Endodermal cell (in vitro differentiated cells): Measurements from ENCODE around the gene GSTA4. TPM values are rescaled to one million over a fixed set of nuclear protein-coding genes. Genes with fewer than 3 reads are reported as not detected.
A peak's percentile ranks its signal among the peaks of the same experiment; 100 is the strongest.
"Not testable (repeated sequence)": the region's sequence is repeated elsewhere in the genome, so short reads cannot be mapped to it uniquely, and the experiment has no call there.

Source experiments
- DNase-seq: peaks from one replicate; pipeline ENCODE4 v3.0.0-alpha.2; 2017
- H3K27ac ChIP-seq: 2 replicates; pipeline ENCODE4 v1.5.1; 2013; ENCODE audit warnings: mild to moderate bottlenecking, low read depth, low read length, moderate library complexity
- H3K27me3 ChIP-seq: 2 replicates; pipeline ENCODE4 v1.6.1; 2013; ENCODE audit warnings: mild to moderate bottlenecking, low read length, moderate library complexity; ENCODE audit not compliant: insufficient read depth, control insufficient read depth, poor library complexity, severe bottlenecking
- H3K36me3 ChIP-seq: 2 replicates; pipeline ENCODE4 v1.7.0; 2013; ENCODE audit warnings: mild to moderate bottlenecking, low read length, moderate library complexity; ENCODE audit not compliant: control insufficient read depth, insufficient read depth
- H3K4me1 ChIP-seq: one replicate; pipeline ENCODE4 v1.7.0; 2013; ENCODE audit warnings: low read length; ENCODE audit not compliant: control insufficient read depth, insufficient read depth
- H3K4me3 ChIP-seq: 2 replicates; pipeline ENCODE4 v1.5.1; 2013; ENCODE audit warnings: mild to moderate bottlenecking, low read length, moderate library complexity
- H3K9ac ChIP-seq: 2 replicates; pipeline ENCODE4 v1.6.1; 2013; ENCODE audit warnings: mild to moderate bottlenecking, low read length, moderate library complexity; ENCODE audit not compliant: poor library complexity, severe bottlenecking; ENCODE audit errors: extremely low read depth
- H3K9me3 ChIP-seq: 2 replicates; pipeline ENCODE4 v1.6.1; 2013; ENCODE audit warnings: mild to moderate bottlenecking, low read length, moderate library complexity; ENCODE audit not compliant: control insufficient read depth
- H3K27ac Mint-ChIP-seq: 2 replicates; pipeline ENCODE4 v1.8.0; 2020; ENCODE audit warnings: mixed read lengths
- H3K27me3 Mint-ChIP-seq: 2 replicates; pipeline ENCODE4 v1.8.0; 2021; ENCODE audit warnings: mild to moderate bottlenecking, mixed read lengths; ENCODE audit not compliant: insufficient read depth
- H3K36me3 Mint-ChIP-seq: 2 replicates; pipeline ENCODE4 v1.8.0; 2020; ENCODE audit warnings: low read depth, mixed read lengths
- H3K4me1 Mint-ChIP-seq: 2 replicates; pipeline ENCODE4 v1.8.0; 2020; ENCODE audit warnings: mixed read lengths
- H3K4me3 Mint-ChIP-seq: 2 replicates; pipeline ENCODE4 v1.8.0; 2020; ENCODE audit warnings: mild to moderate bottlenecking, moderate library complexity, mixed read lengths
- H3K9me3 Mint-ChIP-seq: 2 replicates; pipeline ENCODE4 v1.8.0; 2020; ENCODE audit warnings: mild to moderate bottlenecking, mixed read lengths
- CTCF ChIP-seq: fragments of 200-600 bp; sonication (generic); conservative IDR thresholded peaks from 2 replicates; pipeline ENCODE4 v1.5.0; 2021; ENCODE audit warnings: antibody characterized with exemption, mild to moderate bottlenecking
- WGBS, 2 experiments: methylation state at CpG; one replicate each; pipeline versions ENCODE4 v1.1.5 to v1.1.7; 2013; ENCODE audit warnings: missing lambda C conversion rate in 2 of 2, mixed read lengths in 1 of 2; ENCODE audit not compliant: insufficient coverage in 1 of 2, insufficient read length in 1 of 2; 5-methylcytosine and 5-hydroxymethylcytosine counted together
- total RNA-seq, 2 donors: library from RNA; stranded (reverse); fragmentation: NEBNext Ultra II Directional in 1 of 2; extraction: Animal tissue kit (Norgen Biotek cat#: 25700) in 1 of 2; gene quantifications; 2 replicates in 1 of 2; 3 replicates in 1 of 2; pipeline ENCODE4 v1.2.1, GENCODE V29; 2021

GSTA4 gene
- total RNA-seq, 2 donors from 2014 or later = 22.0 to 36.1 TPM

- Histone ChIP-seq H3K4me1 (no peaks in the 10 kb centered on the region), H3K27ac (no peak overlapping the region), H3K27me3 (no peaks in the 10 kb centered on the region), H3K9ac (no peak overlapping the region), H3K9me3 (no peaks in the 10 kb centered on the region), H3K36me3 (no peaks in the 10 kb centered on the region), H3K4me3 (no peak overlapping the region)
- Mint-ChIP-seq H3K4me1 (peaks cover 17% of the 10 kb centered on the region), H3K36me3 (no peaks in the 10 kb centered on the region), H3K9me3 (no peaks in the 10 kb centered on the region), H3K4me3 (no peak overlapping the region), H3K27me3 (peaks cover 8% of the 10 kb centered on the region), H3K27ac (no peak overlapping the region)
- TF ChIP-seq CTCF = no peak
- no peak for DNase-seq
- WGBS, 2 experiments = 79 to 86% methylated on average over 4 to 6 of the region's 7 CpGs
Measured at GRCh38 chr6:52955871-52956270, 39.2 kb downstream of the GSTA4 start.

GRCh38 chr6:52953911-52954839 is 40.9 kb downstream of the GSTA4 start:
- H3K4me3 ChIP-seq = no peak overlapping the region
- Mint-ChIP-seq H3K4me1 (peaks cover 6% of the 10 kb centered on the region), H3K36me3 (no peaks in the 10 kb centered on the region), H3K4me3 (no peak overlapping the region), H3K27me3 (no peaks in the 10 kb centered on the region), H3K9me3 (no peaks in the 10 kb centered on the region), H3K27ac (no peak overlapping the region)
- H3K9ac ChIP-seq = no peak overlapping the region
- no peaks in the 10 kb centered on the region for H3K27me3 ChIP-seq
- H3K36me3 ChIP-seq = no peaks in the 10 kb centered on the region
- no peak overlapping the region for H3K27ac ChIP-seq
- 70 to 81% methylated on average over 1 to 6 of the region's 6 CpGs for WGBS, 2 experiments
- no peaks in the 10 kb centered on the region for H3K9me3 ChIP-seq
- H3K4me1 ChIP-seq = no peaks in the 10 kb centered on the region
- DNase-seq = no peak
- TF ChIP-seq CTCF = no peak

GRCh38 chr6:52946306-52946705 is 48.8 kb downstream of the GSTA4 start:
- Histone ChIP-seq H3K27me3 (no peaks in the 10 kb centered on the region), H3K9ac (no peak overlapping the region), H3K27ac (no peak overlapping the region), H3K4me3 (no peak overlapping the region), H3K36me3 (no peaks in the 10 kb centered on the region), H3K9me3 (no peaks in the 10 kb centered on the region), H3K4me1 (no peaks in the 10 kb centered on the region)
- no peaks in the 10 kb centered on the region for H3K27me3 Mint-ChIP-seq
- no peak overlapping the region for H3K4me3 Mint-ChIP-seq
- no peak for DNase-seq
- TF ChIP-seq CTCF = no peak
- 41 to 60% methylated on average over 4 to 5 of the region's 5 CpGs for WGBS, 2 experiments
- H3K9me3 Mint-ChIP-seq = no peaks in the 10 kb centered on the region
- no peak overlapping the region for H3K27ac Mint-ChIP-seq
- no peaks in the 10 kb centered on the region for H3K36me3 Mint-ChIP-seq
- peaks cover 6% of the 10 kb centered on the region for H3K4me1 Mint-ChIP-seq

- not testable (repeated sequence) for H3K4me1 ChIP-seq, H3K27me3 ChIP-seq, H3K27ac ChIP-seq, H3K27me3 Mint-ChIP-seq, H3K9me3 Mint-ChIP-seq, H3K9ac ChIP-seq, H3K9me3 ChIP-seq, H3K4me3 Mint-ChIP-seq, H3K36me3 ChIP-seq, H3K4me3 ChIP-seq, H3K4me1 Mint-ChIP-seq, H3K36me3 Mint-ChIP-seq, H3K27ac Mint-ChIP-seq
- DNase-seq = peak; percentile 5
- WGBS, 2 experiments = 94 to 95% methylated on average over 6 to 10 of the region's 10 CpGs
Measured at GRCh38 chr6:52942821-52943220, 52.3 kb downstream of the GSTA4 start.
